ENCODE results near the gene HOXD9.

DNA sequence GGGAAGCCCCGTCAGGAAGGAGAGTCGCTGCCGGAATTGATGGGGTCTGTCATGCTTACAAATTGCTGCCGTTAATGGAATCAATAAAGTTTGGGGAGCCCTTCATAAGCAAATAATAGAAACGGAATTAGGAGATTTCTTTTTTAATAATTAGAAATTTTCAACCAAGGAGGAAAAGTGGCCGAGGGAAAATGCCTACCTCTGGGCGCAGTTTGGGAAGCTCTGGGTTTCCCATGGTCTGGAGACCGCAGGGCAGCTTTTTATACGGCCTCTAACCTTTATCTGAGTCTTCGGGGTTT lies 40.0 kb upstream of the HOXD9 start:
- no peak for TF ChIP-seq POLR2A (IDR thresholded peaks at IDR 0.05)
- TF ChIP-seq, protein P1, sequence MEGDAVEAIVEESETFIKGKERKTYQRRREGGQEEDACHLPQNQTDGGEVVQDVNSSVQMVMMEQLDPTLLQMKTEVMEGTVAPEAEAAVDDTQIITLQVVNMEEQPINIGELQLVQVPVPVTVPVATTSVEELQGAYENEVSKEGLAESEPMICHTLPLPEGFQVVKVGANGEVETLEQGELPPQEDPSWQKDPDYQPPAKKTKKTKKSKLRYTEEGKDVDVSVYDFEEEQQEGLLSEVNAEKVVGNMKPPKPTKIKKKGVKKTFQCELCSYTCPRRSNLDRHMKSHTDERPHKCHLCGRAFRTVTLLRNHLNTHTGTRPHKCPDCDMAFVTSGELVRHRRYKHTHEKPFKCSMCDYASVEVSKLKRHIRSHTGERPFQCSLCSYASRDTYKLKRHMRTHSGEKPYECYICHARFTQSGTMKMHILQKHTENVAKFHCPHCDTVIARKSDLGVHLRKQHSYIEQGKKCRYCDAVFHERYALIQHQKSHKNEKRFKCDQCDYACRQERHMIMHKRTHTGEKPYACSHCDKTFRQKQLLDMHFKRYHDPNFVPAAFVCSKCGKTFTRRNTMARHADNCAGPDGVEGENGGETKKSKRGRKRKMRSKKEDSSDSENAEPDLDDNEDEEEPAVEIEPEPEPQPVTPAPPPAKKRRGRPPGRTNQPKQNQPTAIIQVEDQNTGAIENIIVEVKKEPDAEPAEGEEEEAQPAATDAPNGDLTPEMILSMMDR (IDR thresholded peaks at IDR 0.05): no peak
- TF ChIP-seq POLR2AphosphoS5 (IDR thresholded peaks at IDR 0.05): no peak

All from transverse colon (tissue), 4 donors.